HepG2 (cell line): ENCODE data around the gene PSEN2. TPM values are rescaled to one million over a fixed set of nuclear protein-coding genes. Genes with fewer than 3 reads are reported as not detected.

ENCODE experiments used
- ATAC-seq: fragments of 200-7000 bp; cut with Tn5 transposase; 3 replicates; pipeline ENCODE4 v1.9.1; 2020; ENCODE audit warnings: mild to moderate bottlenecking, moderate library complexity
- BruUV-seq: library from RNA; stranded (reverse); fragments of 400-500 nt; replicated peaks from 2 replicates; lab custom pipeline; 2021; lab: Mats Ljungman, UMichigan
- CTCF ChIA-PET: fragments of 300-600 bp; formaldehyde crosslinking; extraction: SDS; loops from one replicate; lab custom pipeline; 2021; ENCODE audit warnings: low total read pairs, inconsistent platforms, low intra/inter-chr PET ratio; lab: Yijun Ruan, JAX
- POLR2A ChIA-PET: fragments of 350-600 bp; sonication (Branson Sonifier 250); formaldehyde crosslinking; loops from one replicate; lab custom pipeline; 2020; ENCODE audit warnings: antibody characterized with exemption, inconsistent platforms; lab: Yijun Ruan, JAX
- DNase-seq: peaks from one replicate; pipeline ENCODE4 v3.0.0-alpha.2; 2015; ENCODE audit warnings: low spot score
- FAIRE-seq: peaks from 3 replicates; lab custom pipeline; 2011; peaks lifted over from hg19 to GRCh38; lab: Jason Lieb, UNC
- H2AFZ ChIP-seq: one replicate; pipeline ENCODE4 v1.6.1; 2011; ENCODE audit warnings: low read length, inconsistent platforms
- H3K27ac ChIP-seq: fragments of 300-600 bp; 3 replicates; pipeline ENCODE4 v1.8.0; 2011; ENCODE audit warnings: mixed run types, mild to moderate bottlenecking, mixed read lengths, low read length, inconsistent platforms; ENCODE audit not compliant: insufficient read depth; ENCODE audit errors: extremely low read length
- H3K27me3 ChIP-seq, 2 experiments: fragments of 200-600 bp in 1 of 2; 2 replicates in 1 of 2; 3 replicates in 1 of 2; pipeline versions ENCODE4 v1.6.0 to v1.8.0; 2011; ENCODE audit warnings: low read length in 2 of 2, mild to moderate bottlenecking in 2 of 2, moderate library complexity in 2 of 2, inconsistent platforms in 1 of 2; ENCODE audit not compliant: insufficient read depth in 2 of 2, control insufficient read depth in 1 of 2
- H3K36me3 ChIP-seq, 2 experiments: fragments of 200-600 bp in 1 of 2; replicated peaks in 1 of 2; 2 replicates in 1 of 2; 3 replicates in 1 of 2; pipeline versions ENCODE4 v1.5.1 to v1.8.0; 2011; ENCODE audit warnings: low read length in 2 of 2, inconsistent platforms in 1 of 2; ENCODE audit not compliant: insufficient read depth in 2 of 2, control insufficient read depth in 1 of 2
- H3K4me1 ChIP-seq: 2 replicates; pipeline ENCODE4 v1.5.1; 2012; ENCODE audit warnings: low read length, inconsistent platforms; ENCODE audit not compliant: insufficient read depth
- H3K4me2 ChIP-seq: 2 replicates; pipeline ENCODE4 v1.6.0; 2011; ENCODE audit warnings: low read depth, low read length, inconsistent platforms
- H3K4me3 ChIP-seq, 3 experiments: fragments of 200-600 bp in 1 of 3; sonication (generic), shearing (Covaris generic) in 1 of 3; replicated peaks in 1 of 3; 2 replicates each; pipeline ENCODE4 v1.5.1; 2011 to 2016; ENCODE audit warnings: low read length in 3 of 3, inconsistent platforms in 2 of 3, low read depth in 2 of 3, mild to moderate bottlenecking in 2 of 3, control low read depth in 1 of 3, mixed read lengths in 1 of 3; ENCODE audit not compliant: insufficient read depth in 1 of 3
- H3K79me2 ChIP-seq: one replicate; pipeline ENCODE4 v1.6.1; 2011; ENCODE audit warnings: low read length, inconsistent platforms; ENCODE audit not compliant: insufficient read depth
- H3K9ac ChIP-seq: 2 replicates; pipeline ENCODE4 v1.6.0; 2011; ENCODE audit warnings: mild to moderate bottlenecking, low read depth, low read length, inconsistent platforms; ENCODE audit not compliant: insufficient read depth
- H3K9me3 ChIP-seq: 2 replicates; pipeline ENCODE4 v1.5.1; 2012; ENCODE audit warnings: mild to moderate bottlenecking, low read length
- H4K20me1 ChIP-seq: 2 replicates; pipeline ENCODE4 v1.6.0; 2011; ENCODE audit warnings: inconsistent platforms, mild to moderate bottlenecking, low read length, moderate library complexity; ENCODE audit not compliant: insufficient read depth
- CC2D1A ChIP-seq: sonication (generic); formaldehyde crosslinking; IDR thresholded peaks from 2 replicates; pipeline ENCODE4 v1.8.1; 2023; ENCODE audit warnings: mild to moderate bottlenecking, missing genetic modification reagents
- FOXM1 ChIP-seq: sonication (generic); formaldehyde crosslinking; IDR thresholded peaks from 2 replicates; pipeline ENCODE4 v1.5.0; 2020; ENCODE audit warnings: missing genetic modification reagents
- FOXO1 ChIP-seq: sonication (generic); formaldehyde crosslinking; IDR thresholded peaks from 2 replicates; pipeline ENCODE4 v1.4.0; 2020; ENCODE audit warnings: missing genetic modification reagents
- GABPA ChIP-seq, 2 experiments: IDR thresholded peaks; 2 replicates each; pipeline ENCODE4 v1.6.1; 2011 to 2016; ENCODE audit warnings: low read depth in 2 of 2, low read length in 1 of 2, missing biosample characterization in 1 of 2, missing genetic modification characterization in 1 of 2
- SOX13 ChIP-seq, 3 experiments: fragments of 450-650 bp in 1 of 3; sonication (generic) in 1 of 3; formaldehyde crosslinking in 1 of 3; IDR thresholded peaks in 2 of 3; conservative IDR thresholded peaks in 1 of 3; 2 replicates each; pipeline versions ENCODE4 v1.5.0 to v1.6.1; 2016 to 2020; ENCODE audit warnings: antibody characterized with exemption in 1 of 3, mild to moderate bottlenecking in 1 of 3, missing compliant biosample characterization in 1 of 3, missing genetic modification reagents in 1 of 3, moderate library complexity in 1 of 3
- TCF12 ChIP-seq, 2 experiments: fragments of 450-650 bp in 1 of 2; sonication (generic) in 1 of 2; formaldehyde crosslinking in 1 of 2; IDR thresholded peaks; 2 replicates each; pipeline versions ENCODE4 v1.6.1 to v1.8.0; 2017 to 2022; ENCODE audit warnings: antibody characterized with exemption in 1 of 2, mild to moderate bottlenecking in 1 of 2, missing genetic modification reagents in 1 of 2, moderate library complexity in 1 of 2
- XBP1 ChIP-seq: sonication (generic); formaldehyde crosslinking; IDR thresholded peaks from 2 replicates; pipeline ENCODE4 v1.5.0; 2020; ENCODE audit warnings: missing genetic modification reagents
- ZNF124 ChIP-seq: sonication (generic); formaldehyde crosslinking; IDR thresholded peaks from 2 replicates; pipeline ENCODE4 v1.4.0; 2020; ENCODE audit warnings: missing genetic modification reagents
- ZNF256 ChIP-seq: sonication (generic); formaldehyde crosslinking; conservative IDR thresholded peaks from 2 replicates; pipeline ENCODE4 v1.4.0; 2020; ENCODE audit warnings: missing genetic modification reagents
- ZNF263 ChIP-seq: sonication (generic); formaldehyde crosslinking; IDR thresholded peaks from 2 replicates; pipeline ENCODE4 v1.4.0; 2020; ENCODE audit warnings: missing genetic modification reagents
- ZNF382 ChIP-seq: sonication (generic); formaldehyde crosslinking; IDR thresholded peaks from 2 replicates; pipeline ENCODE4 v1.5.0; 2020; ENCODE audit warnings: missing genetic modification reagents, mild to moderate bottlenecking, borderline replicate concordance
- ZNF510 ChIP-seq: sonication (generic); formaldehyde crosslinking; IDR thresholded peaks from 2 replicates; pipeline ENCODE4 v1.4.0; 2020; ENCODE audit warnings: low read depth, mild to moderate bottlenecking, missing genetic modification reagents
- ZNF543 ChIP-seq: sonication (generic); formaldehyde crosslinking; IDR thresholded peaks from 2 replicates; pipeline ENCODE4 v1.4.0; 2020; ENCODE audit warnings: mild to moderate bottlenecking, missing genetic modification reagents
- WGBS: methylation state at CpG from one replicate; pipeline ENCODE4 v1.1.6; 2017; ENCODE audit warnings: low lambda C conversion rate; 5-methylcytosine and 5-hydroxymethylcytosine counted together
- in situ Hi-C: cut with HindIII; loops from 2 replicates; pipeline ENCODE4 v1.10.0; 2017; ENCODE audit warnings: low pct_unique_long_range_greater_than_20kb; ENCODE audit not compliant: extremely low pct_ligation_motif_present
- intact Hi-C: fragments of 100-400 bp; cut with micrococcal nuclease; formaldehyde crosslinking; loops from one replicate; pipeline ENCODE4 v1.10.0; 2022; ENCODE audit not compliant: unreplicated experiment
- polyA plus RNA-seq, 8 experiments: library from polyadenylated mRNA; depleted of rRNA in 3 of 8; stranded (reverse) in 7 of 8; unstranded in 1 of 8; fragments of >200 nt; fragmentation: Illumina TruSeq in 4 of 8; extraction: Trizol in 4 of 8; gene quantifications; 2 replicates each; pipeline versions ENCODE4 v1.2.1 to v1.2.3, GENCODE V29; 2011 to 2016; ENCODE audit warnings: low read depth in 4 of 8, missing spikeins in 1 of 8, mixed read lengths in 1 of 8; ENCODE audit not compliant: insufficient read depth in 1 of 8
- total RNA-seq, 5 experiments: library from RNA; depleted of rRNA; stranded (reverse); fragments of >200 nt; fragmentation: Illumina TruSeq; extraction: Trizol; gene quantifications; 2 replicates each; pipeline ENCODE4 v1.2.3, GENCODE V29; 2016; ENCODE audit warnings: low read depth in 1 of 5
- TF ChIP-seq, protein P1 (sequence below): sonication (generic); formaldehyde crosslinking; IDR thresholded peaks from 2 replicates; pipeline ENCODE4 v1.5.1; 2020; ENCODE audit warnings: missing genetic modification reagents, mild to moderate bottlenecking, borderline replicate concordance

Gene PSEN2
- total and polyA plus RNA-seq, 2 of the 13 experiments (the other 11 are each of a cell fraction or from before 2014, with no cell fraction given), result 5.9 to 13.1 TPM

GRCh38 chr1:226937940-226938725 lies 67.7 kb downstream of the PSEN2 start:
- ChIA-PET CTCF (no interaction called here), POLR2A (interaction anchor here (0.9 to 3.2 kb wide), 4 partner anchors 17 to 129 kb away, joined by 4 to 35 read pairs (median 17); no protein-coding TSS in a partner anchor)
- BruUV-seq, result no TSS peak
- no peak for FAIRE-seq
- Histone ChIP-seq H2AFZ (peak overlapping the region; percentile 82), H3K4me2 (peak overlapping the region; percentile 96; the same call in 1 of the 2 replicates), H3K27ac (peak overlapping the region; percentile 97), H4K20me1 (peaks cover under 1% of the 10 kb centered on the region; the same call in 1 of the 2 replicates), H3K9ac (0 out of 2 replicates have a peak overlapping the region, but pooled peaks have one; percentile 9), H3K79me2 (peaks cover 30% of the 10 kb centered on the region), H3K27me3 (no peaks in the 10 kb centered on the region; a peak in 1 of 5 replicates), H3K4me3 (no peak overlapping the region), H3K4me1 (peaks cover 43% of the 10 kb centered on the region), H3K36me3 (no peaks in the 10 kb centered on the region), H3K9me3 (peaks cover 14% of the 10 kb centered on the region)
- intact Hi-C loops (loop anchor here (10.0 kb wide), 1 partner anchor 1147 kb away; the partner anchor contains the start of gene ARF1), in situ Hi-C loops (no loop called here)
- TF ChIP-seq GABPA (IDR thresholded peaks at IDR 0.05; ENCODE audit: low read depth, low read length) (no peak), GABPA (CRISPR knock-in tag; IDR thresholded peaks at IDR 0.05; ENCODE audit: low read depth) (no peak), CC2D1A (no peak), ZNF263 (CRISPR knock-in tag) (no peak), ZNF543 (CRISPR knock-in tag) (no peak)
- WGBS, result 95% methylated on average over 9 of the region's 10 CpGs
- no peak for ATAC-seq
- no peak for DNase-seq

DNA sequence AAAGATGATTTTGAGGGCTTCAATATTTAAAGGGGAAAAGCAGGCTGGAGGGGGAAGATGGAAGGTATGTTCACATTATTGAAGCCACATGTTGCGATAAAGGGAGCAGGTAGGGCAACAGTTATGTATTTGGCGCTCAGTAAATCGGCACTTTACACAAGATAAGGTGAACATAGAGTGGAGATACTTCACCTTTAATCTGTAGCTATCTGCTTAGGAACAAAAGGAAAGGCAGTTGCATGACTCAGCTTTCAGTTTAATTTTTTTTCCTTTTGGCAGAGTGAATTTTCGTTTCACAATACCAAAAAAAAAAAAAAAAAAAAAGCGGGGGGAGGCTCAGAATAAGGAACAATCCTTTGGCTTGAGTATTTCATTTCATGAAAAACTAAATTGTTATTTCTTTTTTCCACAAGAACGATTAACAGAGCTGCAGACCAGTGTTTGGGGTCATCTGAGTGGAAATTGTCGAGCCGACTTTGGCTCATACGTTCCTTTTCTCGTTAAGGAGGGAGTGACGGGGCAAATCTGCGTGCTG lies 68.6 kb downstream of the PSEN2 start:
- CTCF ChIA-PET, result no interaction called here
- peak; percentile 8 for FAIRE-seq
- BruUV-seq, result no TSS peak
- no peak for TF ChIP-seq SOX13 (IDR thresholded peaks at IDR 0.05)
- 0 out of 4 replicates have a peak, but pooled peaks of 1 of the 2 experiments have one; percentile 2 for TF ChIP-seq SOX13 (CRISPR knock-in tag; conservative IDR thresholded peaks at IDR 0.05 in 1 of 2, IDR thresholded peaks at IDR 0.05 in 1 of 2)
- TF ChIP-seq, protein P1, sequence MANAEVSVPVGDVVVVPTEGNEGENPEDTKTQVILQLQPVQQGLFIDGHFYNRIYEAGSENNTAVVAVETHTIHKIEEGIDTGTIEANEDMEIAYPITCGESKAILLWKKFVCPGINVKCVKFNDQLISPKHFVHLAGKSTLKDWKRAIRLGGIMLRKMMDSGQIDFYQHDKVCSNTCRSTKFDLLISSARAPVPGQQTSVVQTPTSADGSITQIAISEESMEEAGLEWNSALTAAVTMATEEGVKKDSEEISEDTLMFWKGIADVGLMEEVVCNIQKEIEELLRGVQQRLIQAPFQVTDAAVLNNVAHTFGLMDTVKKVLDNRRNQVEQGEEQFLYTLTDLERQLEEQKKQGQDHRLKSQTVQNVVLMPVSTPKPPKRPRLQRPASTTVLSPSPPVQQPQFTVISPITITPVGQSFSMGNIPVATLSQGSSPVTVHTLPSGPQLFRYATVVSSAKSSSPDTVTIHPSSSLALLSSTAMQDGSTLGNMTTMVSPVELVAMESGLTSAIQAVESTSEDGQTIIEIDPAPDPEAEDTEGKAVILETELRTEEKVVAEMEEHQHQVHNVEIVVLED (CRISPR knock-in tag), result no peak
- TF ChIP-seq FOXM1 (CRISPR knock-in tag), result no peak
- TF ChIP-seq TCF12 (IDR thresholded peaks at IDR 0.05), result no peak
- no peak for TF ChIP-seq TCF12 (CRISPR knock-in tag; IDR thresholded peaks at IDR 0.05)
- TF ChIP-seq ZNF382 (CRISPR knock-in tag), result no peak
- no peak for TF ChIP-seq ZNF256 (CRISPR knock-in tag)
- peak; percentile 37; the same call in 1 of the 2 replicates for TF ChIP-seq ZNF510 (CRISPR knock-in tag)
- 0 out of 2 replicates have a peak, but pooled peaks have one; percentile 9 for TF ChIP-seq XBP1
- no peak for TF ChIP-seq FOXO1 (CRISPR knock-in tag)
- no peak for TF ChIP-seq ZNF124 (CRISPR knock-in tag)

More for the DNA sequence above, 68.6 kb downstream of the PSEN2 start:
- Histone ChIP-seq H4K20me1 (peaks cover 8% of the 10 kb centered on the region; the same call in 1 of the 2 replicates), H3K4me3 (peak overlapping the region; percentile 63 to 80 (median 80)), H3K79me2 (peaks cover 38% of the 10 kb centered on the region), H3K4me2 (peak overlapping the region; percentile 96), H3K9ac (peak overlapping the region; percentile 90), H3K4me1 (peaks cover 51% of the 10 kb centered on the region), H2AFZ (peak overlapping the region; percentile 25), H3K27me3 (no peaks in the 10 kb centered on the region; a peak in 1 of 5 replicates), H3K36me3 (no peaks in the 10 kb centered on the region), H3K27ac (peak overlapping the region; percentile 97), H3K9me3 (peaks cover 14% of the 10 kb centered on the region)
- intact Hi-C loops, result loop anchor here (10.0 kb wide), 1 partner anchor 1146 kb away; the partner anchor contains the start of gene ARF1
- POLR2A ChIA-PET, result interaction anchor here (0.7 to 3.2 kb wide), 6 partner anchors 9 to 128 kb away, joined by 3 to 35 read pairs (median 6); no protein-coding TSS in a partner anchor
- ATAC-seq, result no peak
- WGBS, result 5% methylated on average over 12 of the region's 12 CpGs
- in situ Hi-C loops, result no loop called here
- DNase-seq, result peak; percentile 46
